HG02870 (cell line): ENCODE data around the gene KCND3.

ENCODE experiments used
- ATAC-seq: cut with Tn5 transposase; IDR thresholded peaks from one replicate; pipeline ENCODE4 v1.9.1; 2021; ENCODE audit warnings: mild to moderate bottlenecking, moderate library complexity; ENCODE audit not compliant: unreplicated experiment

Gene KCND3

GRCh38 chr1:111959436-111959835 is 30.0 kb downstream of the KCND3 start:
- no peak for ATAC-seq

DNA sequence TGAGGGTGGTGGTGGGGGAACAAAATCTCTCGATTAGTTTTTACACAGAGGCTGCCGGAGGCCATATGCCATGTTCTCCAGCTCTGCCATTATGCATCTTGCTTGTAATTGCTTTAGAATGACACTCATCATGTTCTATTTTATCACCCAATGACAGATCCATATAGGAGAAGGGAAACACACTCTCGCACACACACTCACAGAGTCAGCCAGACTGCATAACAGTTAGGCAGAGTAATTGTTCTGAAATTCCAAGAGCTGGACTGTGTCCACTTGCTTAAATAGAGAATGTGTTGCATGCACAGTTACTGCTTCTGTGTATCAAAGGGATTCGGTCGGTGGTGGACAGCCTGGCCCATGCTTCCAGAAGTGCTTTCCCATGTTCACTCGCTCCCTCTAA is 30.6 kb downstream of the KCND3 start:
- no peak for ATAC-seq

DNA sequence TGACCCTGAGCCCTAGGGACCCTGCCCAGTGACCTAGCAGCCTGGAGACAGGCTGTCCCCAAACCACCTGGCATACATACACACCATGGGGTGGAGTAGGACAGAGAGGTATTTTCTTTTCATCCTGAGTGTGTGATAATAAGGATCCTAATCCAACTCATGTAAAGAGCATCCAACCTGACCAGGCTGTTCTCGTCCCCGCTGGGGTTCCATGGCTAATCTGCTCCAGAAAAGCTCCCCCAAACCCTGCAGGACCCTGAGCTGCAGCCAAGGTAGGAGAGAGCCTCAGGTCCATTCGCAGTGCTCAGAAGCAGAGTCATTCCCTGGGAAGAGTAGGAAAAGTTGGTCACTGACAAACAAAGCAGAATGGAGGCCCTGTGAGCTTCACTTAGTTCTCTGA is 31.4 kb downstream of the KCND3 start:
- ATAC-seq: no peak

DNA sequence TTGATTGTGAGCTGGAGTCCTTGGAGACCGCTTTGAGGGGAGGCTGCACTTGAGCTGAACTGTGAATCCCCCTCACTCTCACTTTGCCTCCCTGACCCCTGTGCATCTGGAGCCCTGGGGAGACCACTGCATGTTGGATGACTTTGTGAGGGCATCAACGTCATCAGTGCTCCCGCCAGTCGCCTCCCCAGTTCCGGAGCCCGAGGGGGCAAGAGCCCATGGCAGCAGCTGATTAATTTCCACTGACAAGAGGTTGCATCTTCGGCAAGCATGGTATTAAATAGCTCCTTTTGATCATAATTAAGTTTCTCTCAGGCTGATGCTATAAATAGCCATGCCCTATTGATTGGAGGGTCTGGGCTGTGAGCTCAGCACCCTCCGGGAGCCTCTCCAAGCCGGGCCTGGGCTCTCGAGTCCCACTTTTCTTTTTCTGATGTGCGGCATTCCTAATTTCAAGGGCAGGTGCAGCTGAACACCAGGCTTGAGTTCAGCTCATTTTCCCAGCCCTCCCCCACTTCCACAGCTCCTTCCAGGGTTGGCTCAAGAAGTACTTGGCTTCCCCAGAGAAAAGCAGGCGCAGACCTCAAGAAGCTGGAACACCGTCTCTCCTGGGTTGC is 33.2 kb downstream of the KCND3 start:
- ATAC-seq: no peak

DNA sequence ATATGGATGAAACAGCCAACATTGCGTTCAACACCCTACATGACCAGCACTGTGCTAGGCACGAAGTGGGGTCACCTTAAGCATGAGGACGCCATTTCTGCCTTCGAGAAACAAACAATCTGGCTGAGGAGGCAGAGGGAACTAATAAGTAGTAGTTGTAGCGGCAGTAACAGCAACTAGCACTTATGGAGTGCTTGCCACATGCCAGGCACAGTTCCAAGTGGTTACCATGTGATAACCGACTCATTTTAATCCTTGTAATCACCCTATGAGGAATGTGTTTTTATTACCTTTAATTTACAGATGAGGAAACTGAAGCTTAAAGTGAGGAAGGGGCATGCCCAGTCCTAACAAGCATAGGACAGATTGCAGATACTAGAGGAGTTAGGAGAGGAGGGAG is 33.7 kb downstream of the KCND3 start:
- ATAC-seq: no peak

- no peak for ATAC-seq
These were observed 35.7 kb downstream of the KCND3 start for GRCh38 chr1:111953797-111954196.

- ATAC-seq: no peak
These were observed 37.3 kb downstream of the KCND3 start for GRCh38 chr1:111952125-111952657.

- no peak for ATAC-seq
These were observed 41.0 kb downstream of the KCND3 start for GRCh38 chr1:111948209-111949171.

GRCh38 chr1:111943846-111944749 is 45.4 kb downstream of the KCND3 start:
- no peak for ATAC-seq

DNA sequence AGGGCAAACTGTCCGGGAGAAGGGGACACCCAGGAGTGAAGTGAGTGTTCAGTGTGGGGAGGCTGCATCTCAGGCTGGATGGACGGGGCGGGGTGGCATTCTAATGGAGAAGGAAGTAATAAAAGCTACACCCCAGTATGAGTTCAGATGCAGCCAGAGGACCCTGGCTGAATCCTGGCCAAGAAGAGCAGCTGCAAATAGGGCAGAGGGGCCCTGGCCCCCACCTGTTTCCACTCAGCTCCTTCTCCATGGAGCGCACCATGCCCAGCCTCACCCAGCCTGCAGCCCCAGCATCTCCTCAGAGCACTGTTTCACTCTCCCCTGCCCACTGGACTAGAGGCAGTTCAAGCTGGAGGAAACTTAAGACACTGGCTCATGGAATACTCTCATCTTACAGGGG is 46.4 kb downstream of the KCND3 start:
- ATAC-seq: no peak

- no peak for ATAC-seq
These were observed 50.9 kb downstream of the KCND3 start for GRCh38 chr1:111938536-111938935.

DNA sequence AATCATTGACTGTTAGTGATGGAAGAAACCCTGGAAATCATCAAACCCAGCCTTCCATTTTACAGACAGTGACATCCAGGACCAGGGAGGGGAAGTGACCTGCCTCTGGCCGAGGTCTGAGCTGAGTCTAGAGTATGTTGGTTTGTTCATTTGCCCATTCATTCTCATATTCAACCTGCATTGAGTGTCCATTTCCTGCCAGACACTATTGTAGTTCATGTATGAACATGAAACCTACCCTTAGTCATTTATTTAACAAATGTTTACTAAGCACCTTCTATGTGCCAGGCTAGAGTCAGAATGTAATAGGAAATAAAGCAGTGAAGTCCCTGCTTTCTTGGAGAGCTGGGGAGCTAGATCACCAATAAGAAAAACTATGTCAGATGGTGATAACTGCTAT is 51.3 kb downstream of the KCND3 start:
- ATAC-seq: no peak

DNA sequence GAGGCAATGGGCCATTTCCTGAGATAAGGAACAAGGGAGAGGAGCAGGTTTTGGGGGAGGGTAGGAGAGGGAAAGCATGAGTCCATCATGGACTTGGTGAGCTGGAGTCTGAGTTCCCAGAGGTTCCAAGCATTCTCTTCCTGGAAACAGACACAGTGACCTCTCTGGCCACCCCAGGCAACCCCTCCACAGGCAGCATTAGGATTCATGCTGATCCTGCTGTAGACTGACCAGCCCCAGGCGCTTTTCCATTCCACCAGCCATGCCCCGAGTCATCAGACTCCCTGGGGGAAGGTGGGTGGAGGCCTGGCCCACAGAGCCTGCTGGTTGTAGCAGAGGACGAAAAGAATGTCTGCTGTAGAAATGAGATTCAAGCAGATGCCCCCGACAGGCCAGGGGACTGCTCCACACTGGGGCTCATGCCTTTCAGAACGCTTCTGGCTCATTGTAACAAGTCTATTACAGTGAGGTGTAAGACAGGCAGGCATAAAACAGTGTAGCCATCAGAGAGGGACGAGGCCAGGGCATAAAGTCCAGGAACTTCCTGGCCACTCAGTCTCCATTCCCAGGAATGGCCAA is 52.2 kb downstream of the KCND3 start:
- ATAC-seq: no peak

DNA sequence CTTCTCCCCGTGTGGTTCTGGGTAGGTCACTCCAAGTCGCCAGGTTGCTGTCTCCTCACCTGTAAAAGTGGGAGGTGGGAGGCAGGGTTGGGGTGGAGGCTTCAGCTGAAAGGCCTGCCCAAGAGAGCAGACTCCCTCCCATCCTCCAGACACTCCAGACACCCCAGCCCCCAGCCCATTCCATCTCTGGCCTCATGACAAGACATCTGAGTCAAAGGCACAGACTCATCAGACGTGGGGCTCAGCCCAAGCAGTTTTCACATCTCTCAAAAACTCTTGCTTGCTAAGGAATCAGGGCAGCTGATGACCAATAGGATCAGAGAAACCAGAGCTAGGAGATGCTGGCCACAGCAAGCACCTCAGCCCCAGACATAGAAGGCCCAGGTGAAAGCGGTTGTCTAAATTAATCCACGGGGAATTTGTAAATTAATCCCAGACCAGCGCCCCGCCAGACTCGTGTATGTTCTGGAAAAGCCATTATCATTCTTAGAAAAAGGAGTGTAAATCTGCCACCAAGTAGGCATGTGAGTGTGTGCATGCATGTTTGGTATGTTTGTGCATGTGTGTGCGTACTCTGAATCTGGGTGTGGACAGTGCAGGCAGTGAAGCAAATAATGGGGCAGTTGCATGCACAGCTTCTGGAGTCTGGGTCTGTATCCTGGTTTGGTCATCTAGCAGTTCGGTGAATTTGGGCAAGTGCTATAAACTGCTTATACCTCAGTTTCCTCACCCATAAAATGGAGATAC is 55.2 kb downstream of the KCND3 start:
- ATAC-seq: no peak

- no peak for ATAC-seq
These were observed 59.1 kb downstream of the KCND3 start for GRCh38 chr1:111930356-111930755.

- ATAC-seq: no peak
These were observed 60.9 kb downstream of the KCND3 start for GRCh38 chr1:111928531-111928930.

DNA sequence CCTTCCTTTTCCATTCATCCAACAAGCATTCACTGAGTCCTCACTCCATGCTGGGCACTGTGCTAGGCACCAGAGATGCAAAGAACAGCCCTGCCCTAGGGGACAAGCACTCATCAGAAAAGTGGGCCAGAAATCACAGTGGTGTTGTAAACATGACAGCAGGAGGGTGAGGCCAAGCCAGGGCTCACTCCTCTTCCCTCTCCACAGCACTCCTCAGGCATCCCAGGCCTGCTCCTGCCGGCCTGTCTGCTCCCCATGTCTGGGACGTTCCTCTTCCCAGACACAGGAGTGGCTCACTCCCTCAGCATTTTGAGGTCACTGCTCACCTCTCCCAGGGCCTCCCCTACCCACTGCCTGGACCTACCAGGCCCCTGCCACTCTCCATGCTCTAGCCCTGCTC is 61.8 kb downstream of the KCND3 start:
- ATAC-seq: no peak

DNA sequence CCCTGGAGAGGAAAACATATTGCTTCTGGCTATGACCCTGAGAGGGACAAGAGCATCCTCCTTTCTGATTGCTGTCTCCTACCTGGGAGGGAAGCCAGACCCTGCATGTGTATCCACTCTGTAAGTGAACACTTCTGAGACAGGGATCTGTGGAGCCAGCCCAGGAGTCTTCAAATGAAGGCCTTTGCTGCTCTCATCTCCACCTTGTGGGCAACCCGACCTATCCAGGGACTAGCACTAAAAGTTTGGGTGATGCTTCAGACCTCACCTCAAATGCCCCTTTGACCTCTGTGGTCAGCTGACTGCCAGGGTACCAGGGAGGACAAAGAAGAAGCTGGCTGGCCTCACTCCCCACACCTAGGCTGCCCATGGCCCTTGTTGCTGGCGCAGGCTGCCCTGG is 64.7 kb downstream of the KCND3 start:
- no peak for ATAC-seq

DNA sequence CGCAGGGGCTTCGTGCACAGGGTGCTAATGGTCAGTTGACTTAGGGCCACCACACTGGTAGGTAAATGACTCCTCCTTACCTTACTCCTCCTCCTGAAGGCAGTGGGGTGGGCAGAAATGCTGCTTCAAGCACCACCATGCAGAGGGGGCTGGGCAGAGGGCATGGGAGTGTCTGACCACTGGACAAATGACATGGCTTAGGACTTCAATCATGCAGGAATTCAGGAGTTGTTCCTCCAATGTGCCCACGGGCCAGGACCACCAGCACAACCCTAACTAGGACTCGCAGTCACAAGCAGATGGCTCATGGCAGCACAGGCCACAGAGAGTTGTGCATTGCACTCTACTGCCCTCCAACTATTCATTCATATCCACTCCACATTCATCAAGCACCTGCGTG is 65.7 kb downstream of the KCND3 start:
- no peak for ATAC-seq

DNA sequence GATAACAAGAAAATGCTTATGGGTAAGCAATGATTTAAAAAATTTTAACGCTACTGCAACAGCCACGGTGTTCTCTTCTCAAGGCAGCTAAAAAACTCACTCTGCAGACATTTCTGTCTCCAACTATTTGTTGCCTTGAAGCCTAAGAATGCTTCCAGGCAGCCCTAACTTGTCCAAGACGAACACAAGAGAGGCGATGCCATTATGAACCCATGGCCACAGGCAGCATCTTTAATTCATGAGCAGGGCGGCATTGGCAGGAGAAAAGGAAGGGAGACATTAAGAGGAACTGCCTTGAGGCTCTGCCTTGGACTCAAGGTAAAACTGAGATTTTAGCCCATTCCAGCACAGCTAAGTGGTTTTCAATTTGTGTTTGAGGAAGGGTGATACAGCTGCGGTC is 67.5 kb downstream of the KCND3 start:
- ATAC-seq: no peak
